HG02623 (cell line): ENCODE data around the gene FOSB.

ENCODE experiments used
- ATAC-seq: cut with Tn5 transposase; IDR thresholded peaks from one replicate; pipeline ENCODE4 v1.9.1; 2021; ENCODE audit warnings: moderate library complexity; ENCODE audit not compliant: unreplicated experiment

FOSB gene

DNA sequence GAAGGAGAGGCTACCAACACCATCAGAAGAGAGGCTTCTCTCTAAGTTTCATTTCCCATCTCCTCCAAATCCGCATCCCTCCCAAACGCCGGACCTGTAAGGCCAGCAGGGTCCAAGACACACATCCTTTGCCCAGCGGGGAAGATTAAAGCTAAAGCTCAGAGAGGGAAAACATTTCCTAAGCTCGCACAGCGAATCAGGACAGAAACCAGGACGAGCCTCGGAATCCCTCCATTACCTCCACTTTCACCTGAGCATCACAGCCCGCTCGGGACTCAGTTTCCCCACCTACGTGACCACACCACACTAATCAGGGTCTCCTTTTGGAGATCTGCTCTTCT is 711 bp upstream of the FOSB start:
- ATAC-seq, result no peak

GRCh38 chr19:45468159-45468651 is 409 bp downstream of the FOSB start:
- ATAC-seq, result no peak

GRCh38 chr19:45468803-45469131 is 971 bp downstream of the FOSB start:
- no peak for ATAC-seq

GRCh38 chr19:45469132-45469944 is 1.5 kb downstream of the FOSB start:
- peak; percentile 52 for ATAC-seq

DNA sequence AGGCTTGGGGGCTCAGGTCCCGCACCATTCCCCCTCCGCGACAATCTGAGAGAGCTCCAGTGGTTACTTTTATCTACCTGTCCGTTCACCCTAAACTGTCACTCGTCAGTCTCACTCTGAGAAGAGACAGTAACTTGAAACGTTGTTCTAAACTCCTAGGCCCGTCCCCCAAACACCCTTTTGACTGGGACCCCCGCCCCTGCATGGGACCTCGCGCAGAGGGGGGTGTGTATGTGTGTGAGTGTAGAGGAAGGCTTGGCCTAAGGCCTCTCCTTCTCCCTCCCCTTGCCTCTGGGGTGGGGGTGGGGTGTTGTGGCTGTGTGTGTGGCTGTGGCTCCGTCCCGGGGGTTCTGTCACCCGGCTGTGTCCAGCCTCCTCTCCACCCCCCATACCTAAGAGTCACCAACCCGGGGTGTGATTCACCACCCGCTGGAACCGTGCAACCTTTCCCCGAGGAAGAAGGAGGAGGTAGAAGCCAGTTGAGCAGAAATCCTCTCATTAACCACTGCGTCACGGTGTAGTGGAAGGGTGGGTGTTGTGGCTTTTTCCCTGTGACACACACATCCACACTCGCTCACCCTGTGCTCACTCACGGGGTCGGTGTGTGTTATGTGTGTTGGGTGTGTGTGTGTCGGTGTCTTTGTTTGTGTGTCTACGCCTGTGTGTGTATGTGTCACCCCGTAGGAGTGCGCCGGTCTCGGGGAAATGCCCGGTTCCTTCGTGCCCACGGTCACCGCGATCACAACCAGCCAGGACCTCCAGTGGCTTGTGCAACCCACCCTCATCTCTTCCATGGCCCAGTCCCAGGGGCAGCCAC is 2.4 kb downstream of the FOSB start:
- ATAC-seq, result no peak

- ATAC-seq, result no peak
These were observed 2.9 kb downstream of the FOSB start for GRCh38 chr19:45470762-45471081.

DNA sequence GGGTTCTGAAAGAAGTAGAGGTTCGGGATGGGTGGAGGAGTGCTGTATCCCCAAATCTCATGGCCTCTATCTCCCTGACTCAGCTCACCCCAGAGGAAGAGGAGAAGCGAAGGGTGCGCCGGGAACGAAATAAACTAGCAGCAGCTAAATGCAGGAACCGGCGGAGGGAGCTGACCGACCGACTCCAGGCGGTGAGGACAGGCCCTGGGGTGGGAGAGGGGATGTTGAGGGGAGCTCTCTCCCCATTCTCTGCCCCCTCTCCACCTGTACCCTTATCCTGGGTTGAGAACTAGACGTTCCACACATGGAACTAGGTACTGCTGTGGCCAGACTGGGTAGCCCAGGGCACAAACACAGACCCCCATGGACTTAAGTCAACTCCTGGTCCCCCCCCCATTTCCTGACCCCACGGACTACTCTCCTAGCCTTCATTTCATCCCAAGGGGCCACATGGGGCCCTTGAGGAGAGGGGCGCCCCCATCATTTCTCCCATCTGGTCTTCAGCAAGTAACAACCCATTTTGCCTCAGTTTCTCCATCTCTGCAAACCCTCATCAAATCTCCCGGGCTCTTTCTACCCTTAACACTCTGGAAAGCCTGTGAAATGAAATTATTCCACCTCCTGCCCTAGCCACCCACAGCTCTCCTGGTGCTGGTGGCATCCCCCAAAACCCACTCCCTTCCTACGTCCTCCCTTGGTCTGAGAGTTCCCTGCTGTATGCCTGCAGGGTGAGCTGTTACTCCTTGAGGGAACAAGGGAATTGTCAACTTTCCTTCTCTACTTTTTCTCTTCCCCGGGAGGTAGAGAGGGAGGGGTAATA is 3.5 kb downstream of the FOSB start:
- ATAC-seq, result no peak

DNA sequence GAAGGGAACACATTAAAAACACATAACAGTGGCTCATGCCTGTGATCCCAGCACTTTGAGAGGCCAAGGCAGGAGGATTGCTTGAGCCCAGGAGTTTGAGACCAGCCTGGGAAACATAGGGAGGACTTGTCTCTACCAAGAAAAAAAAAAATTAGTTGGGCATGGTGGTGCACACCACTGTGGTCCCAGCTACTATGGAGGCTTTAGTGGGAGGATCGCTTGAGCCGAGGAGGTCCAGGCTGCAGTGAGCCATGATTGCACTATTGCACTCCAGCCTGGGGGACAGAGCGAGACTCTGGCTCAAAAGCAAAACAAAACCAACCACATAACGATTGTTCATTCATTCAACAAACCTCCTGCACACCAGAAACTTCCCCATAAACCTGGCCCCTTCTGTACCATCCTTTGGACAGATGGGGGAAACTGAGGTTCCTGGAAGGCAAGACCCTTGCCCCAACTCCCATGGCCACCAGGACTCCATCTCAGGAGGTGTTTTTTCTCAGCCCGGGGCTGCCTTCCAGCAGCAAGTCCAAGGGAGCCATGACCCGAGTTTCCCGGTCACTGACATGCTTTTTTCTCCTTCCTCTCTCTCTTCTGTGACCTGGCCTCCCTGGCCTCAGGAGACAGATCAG is 4.3 kb downstream of the FOSB start:
- no peak for ATAC-seq

DNA sequence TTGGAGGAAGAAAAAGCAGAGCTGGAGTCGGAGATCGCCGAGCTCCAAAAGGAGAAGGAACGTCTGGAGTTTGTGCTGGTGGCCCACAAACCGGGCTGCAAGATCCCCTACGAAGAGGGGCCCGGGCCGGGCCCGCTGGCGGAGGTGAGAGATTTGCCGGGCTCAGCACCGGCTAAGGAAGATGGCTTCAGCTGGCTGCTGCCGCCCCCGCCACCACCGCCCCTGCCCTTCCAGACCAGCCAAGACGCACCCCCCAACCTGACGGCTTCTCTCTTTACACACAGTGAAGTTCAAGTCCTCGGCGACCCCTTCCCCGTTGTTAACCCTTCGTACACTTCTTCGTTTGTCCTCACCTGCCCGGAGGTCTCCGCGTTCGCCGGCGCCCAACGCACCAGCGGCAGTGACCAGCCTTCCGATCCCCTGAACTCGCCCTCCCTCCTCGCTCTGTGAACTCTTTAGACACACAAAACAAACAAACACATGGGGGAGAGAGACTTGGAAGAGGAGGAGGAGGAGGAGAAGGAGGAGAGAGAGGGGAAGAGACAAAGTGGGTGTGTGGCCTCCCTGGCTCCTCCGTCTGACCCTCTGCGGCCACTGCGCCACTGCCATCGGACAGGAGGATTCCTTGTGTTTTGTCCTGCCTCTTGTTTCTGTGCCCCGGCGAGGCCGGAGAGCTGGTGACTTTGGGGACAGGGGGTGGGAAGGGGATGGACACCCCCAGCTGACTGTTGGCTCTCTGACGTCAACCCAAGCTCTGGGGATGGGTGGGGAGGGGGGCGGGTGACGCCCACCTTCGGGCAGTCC is 5.0 kb downstream of the FOSB start:
- ATAC-seq, result no peak

DNA sequence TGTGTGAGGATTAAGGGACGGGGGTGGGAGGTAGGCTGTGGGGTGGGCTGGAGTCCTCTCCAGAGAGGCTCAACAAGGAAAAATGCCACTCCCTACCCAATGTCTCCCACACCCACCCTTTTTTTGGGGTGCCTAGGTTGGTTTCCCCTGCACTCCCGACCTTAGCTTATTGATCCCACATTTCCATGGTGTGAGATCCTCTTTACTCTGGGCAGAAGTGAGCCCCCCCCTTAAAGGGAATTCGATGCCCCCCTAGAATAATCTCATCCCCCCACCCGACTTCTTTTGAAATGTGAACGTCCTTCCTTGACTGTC is 5.5 kb downstream of the FOSB start:
- no peak for ATAC-seq

DNA sequence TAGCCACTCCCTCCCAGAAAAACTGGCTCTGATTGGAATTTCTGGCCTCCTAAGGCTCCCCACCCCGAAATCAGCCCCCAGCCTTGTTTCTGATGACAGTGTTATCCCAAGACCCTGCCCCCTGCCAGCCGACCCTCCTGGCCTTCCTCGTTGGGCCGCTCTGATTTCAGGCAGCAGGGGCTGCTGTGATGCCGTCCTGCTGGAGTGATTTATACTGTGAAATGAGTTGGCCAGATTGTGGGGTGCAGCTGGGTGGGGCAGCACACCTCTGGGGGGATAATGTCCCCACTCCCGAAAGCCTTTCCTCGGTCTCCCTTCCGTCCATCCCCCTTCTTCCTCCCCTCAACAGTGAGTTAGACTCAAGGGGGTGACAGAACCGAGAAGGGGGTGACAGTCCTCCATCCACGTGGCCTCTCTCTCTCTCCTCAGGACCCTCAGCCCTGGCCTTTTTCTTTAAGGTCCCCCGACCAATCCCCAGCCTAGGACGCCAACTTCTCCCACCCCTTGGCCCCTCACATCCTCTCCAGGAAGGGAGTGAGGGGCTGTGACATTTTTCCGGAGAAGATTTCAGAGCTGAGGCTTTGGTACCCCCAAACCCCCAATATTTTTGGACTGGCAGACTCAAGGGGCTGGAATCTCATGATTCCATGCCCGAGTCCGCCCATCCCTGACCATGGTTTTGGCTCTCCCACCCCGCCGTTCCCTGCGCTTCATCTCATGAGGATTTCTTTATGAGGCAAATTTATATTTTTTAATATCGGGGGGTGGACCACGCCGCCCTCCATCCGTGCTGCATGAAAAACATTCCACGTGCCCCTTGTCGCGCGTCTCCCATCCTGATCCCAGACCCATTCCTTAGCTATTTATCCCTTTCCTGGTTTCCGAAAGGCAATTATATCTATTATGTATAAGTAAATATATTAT is 6.1 kb downstream of the FOSB start:
- ATAC-seq, result no peak

DNA sequence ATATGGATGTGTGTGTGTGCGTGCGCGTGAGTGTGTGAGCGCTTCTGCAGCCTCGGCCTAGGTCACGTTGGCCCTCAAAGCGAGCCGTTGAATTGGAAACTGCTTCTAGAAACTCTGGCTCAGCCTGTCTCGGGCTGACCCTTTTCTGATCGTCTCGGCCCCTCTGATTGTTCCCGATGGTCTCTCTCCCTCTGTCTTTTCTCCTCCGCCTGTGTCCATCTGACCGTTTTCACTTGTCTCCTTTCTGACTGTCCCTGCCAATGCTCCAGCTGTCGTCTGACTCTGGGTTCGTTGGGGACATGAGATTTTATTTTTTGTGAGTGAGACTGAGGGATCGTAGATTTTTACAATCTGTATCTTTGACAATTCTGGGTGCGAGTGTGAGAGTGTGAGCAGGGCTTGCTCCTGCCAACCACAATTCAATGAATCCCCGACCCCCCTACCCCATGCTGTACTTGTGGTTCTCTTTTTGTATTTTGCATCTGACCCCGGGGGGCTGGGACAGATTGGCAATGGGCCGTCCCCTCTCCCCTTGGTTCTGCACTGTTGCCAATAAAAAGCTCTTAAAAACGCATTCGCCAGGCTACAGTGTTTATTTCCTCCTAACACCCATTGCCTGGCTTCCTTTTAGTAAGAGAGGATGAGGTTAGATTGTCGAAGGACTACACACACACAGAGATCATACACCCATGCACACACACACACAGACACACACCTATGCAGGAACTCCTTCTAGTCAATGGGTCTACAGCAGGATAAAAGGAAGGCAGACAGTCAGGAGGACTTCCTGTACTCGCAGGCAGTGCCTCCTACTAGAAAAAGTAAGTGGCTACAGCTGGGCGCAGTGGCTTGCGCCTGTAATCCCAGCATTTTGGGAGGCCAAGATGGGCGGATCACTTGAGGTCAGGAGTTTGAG is 7.1 kb downstream of the FOSB start:
- ATAC-seq, result no peak

DNA sequence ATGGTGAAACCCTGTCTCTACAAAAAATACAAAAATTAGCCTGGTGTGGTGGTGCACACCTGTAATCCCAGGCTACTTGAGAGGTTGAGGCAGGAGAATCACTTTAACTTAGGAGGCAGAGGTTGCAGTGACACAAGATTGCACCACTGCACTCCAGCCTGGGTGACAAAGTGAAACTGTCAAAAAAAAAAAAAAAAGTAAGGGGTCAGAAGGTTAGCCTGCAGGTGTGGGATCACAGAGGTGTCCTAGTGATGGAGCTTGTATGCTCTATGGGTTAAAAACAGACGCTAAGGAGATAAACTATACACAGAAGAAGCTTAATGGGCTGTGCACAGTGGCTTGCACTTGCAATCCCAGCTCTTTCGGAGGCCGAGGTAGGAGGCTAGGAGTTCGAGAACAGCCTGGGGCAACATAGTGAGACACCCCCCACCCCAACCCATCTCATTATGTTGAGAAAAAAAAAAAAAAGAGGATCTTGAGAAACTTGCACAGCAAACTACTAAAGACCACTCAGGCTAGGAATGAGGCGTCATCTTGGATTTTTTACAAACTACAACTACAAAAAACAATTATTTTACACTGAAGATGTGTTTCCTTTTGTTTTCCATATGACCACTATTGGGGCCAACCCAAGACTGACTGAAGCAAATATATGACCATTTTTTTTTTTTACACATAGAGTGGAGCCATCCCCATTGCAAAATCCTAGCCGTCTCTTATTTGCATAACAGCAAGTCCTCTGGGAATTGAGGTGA is 7.9 kb downstream of the FOSB start:
- no peak for ATAC-seq

- ATAC-seq, result no peak
These were observed 8.5 kb downstream of the FOSB start for GRCh38 chr19:45476304-45476703.

- ATAC-seq, result no peak
These were observed 9.4 kb downstream of the FOSB start for GRCh38 chr19:45477186-45477585.

DNA sequence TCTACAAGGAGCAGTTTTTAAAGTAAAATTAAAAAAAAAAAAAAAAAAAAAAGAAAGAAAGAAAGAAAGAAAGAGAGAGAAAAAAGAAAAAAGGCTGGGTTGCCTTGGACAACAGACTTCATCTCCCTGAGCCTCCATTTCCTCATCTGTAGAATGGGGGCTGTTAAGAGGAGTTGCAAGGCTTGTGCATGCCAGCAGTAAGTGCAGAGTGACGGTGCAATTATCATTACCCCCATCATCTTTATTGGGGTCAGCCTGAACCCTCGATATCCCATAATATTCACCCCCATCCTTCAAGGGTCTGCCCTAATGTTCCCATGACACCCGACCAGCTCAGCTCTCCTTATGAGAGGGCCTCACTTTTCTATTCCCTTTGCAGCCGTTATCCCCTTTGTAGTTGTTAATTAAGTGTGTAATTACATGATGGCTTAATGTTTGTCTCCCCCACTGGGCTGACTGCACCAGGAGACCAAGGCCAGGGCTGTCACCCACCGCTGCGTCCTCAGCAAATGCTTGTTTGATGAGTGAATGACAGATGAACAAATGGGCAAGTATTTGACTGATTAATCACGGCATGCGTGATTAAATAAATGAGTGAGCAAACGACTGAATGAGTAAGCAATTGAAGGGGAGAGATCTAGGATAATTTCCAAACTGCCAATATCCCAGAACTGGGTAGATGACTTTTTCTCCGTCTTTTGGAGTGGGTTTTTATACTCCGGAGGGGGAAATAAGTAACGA is 10.1 kb downstream of the FOSB start:
- ATAC-seq, result no peak
